ENCODE data around the gene KRT83.

KRT83 gene

DNA sequence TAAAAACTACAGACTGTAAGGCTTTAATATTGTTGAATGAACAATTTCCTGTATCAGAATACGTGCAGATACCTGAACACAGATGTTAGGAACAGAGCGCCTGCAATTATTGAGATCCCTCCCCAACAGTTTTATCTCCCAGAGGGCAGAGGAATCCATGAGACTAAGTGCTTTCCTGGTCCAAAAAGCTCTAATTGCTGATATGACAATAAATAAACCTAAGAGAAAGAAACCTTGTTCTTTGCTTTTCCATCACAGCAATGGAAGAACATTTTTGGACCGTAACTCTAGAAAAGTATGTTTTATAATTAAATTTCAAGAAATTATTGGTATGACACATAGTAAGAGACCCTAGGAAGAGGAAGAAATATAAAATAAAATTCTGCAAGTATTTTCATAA is 13.0 kb upstream of the KRT83 start:
- DNase-seq (ENCODE audit: low read depth): no peak
- TF ChIP-seq, protein P1, sequence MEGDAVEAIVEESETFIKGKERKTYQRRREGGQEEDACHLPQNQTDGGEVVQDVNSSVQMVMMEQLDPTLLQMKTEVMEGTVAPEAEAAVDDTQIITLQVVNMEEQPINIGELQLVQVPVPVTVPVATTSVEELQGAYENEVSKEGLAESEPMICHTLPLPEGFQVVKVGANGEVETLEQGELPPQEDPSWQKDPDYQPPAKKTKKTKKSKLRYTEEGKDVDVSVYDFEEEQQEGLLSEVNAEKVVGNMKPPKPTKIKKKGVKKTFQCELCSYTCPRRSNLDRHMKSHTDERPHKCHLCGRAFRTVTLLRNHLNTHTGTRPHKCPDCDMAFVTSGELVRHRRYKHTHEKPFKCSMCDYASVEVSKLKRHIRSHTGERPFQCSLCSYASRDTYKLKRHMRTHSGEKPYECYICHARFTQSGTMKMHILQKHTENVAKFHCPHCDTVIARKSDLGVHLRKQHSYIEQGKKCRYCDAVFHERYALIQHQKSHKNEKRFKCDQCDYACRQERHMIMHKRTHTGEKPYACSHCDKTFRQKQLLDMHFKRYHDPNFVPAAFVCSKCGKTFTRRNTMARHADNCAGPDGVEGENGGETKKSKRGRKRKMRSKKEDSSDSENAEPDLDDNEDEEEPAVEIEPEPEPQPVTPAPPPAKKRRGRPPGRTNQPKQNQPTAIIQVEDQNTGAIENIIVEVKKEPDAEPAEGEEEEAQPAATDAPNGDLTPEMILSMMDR (IDR thresholded peaks at IDR 0.05; ENCODE audit: low read depth, low read length, missing control alignments): no peak
- no peak overlapping the region for H3K4me3 ChIP-seq (ENCODE audit: low read depth, low read length)

- DNase-seq (ENCODE audit: low read depth): no peak
- TF ChIP-seq, protein P1 (IDR thresholded peaks at IDR 0.05; ENCODE audit: low read depth, low read length, missing control alignments): no peak
- no peak overlapping the region for H3K4me3 ChIP-seq (ENCODE audit: low read depth, low read length)
These were observed 12.1 kb upstream of the KRT83 start for GRCh38 chr12:52333321-52333720.

DNA sequence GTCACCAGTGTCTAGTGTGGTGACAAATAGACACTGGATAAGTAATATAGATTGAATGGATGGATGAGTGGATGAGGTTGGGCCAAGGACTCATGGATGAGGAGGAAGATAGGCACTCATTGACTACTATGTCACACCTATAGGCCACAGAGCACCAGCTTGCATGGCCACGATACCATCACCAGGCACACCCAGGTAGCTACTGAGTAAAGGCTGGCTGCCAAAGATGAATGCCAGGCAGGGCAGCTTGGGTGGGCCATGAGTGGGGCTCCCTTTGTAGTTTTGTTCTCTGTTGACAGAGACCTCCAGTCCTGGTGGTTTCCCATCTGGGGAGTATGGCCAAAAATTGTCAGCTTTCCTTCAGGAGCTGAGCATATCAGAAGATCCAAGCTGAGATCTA is 11.2 kb upstream of the KRT83 start:
- DNase-seq (ENCODE audit: low read depth): no peak
- TF ChIP-seq, protein P1 (IDR thresholded peaks at IDR 0.05; ENCODE audit: low read depth, low read length, missing control alignments): no peak
- H3K4me3 ChIP-seq (ENCODE audit: low read depth, low read length): no peak overlapping the region

DNA sequence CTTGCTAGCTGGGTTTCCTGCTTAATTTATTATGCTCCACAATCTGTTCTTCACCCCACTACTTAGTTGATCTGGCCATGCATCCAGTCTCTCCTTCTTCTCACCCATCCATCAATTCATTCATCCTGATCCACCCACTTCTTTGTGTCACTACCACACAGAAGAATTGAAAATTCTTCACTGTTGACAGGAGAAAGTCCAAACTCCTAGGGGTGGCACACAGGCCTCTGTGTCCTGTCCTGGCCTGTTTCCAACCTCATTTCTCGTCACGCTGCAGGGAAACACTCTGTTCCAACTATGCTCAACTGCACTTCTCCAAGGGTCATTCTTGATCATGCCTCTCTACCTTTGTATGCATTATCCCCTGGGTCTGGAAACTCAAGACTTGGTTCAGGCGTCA is 10.6 kb upstream of the KRT83 start:
- DNase-seq (ENCODE audit: low read depth): no peak
- TF ChIP-seq, protein P1 (IDR thresholded peaks at IDR 0.05; ENCODE audit: low read depth, low read length, missing control alignments): no peak

GRCh38 chr12:52331039-52331438 is 9.8 kb upstream of the KRT83 start:
- TF ChIP-seq, protein P1 (IDR thresholded peaks at IDR 0.05; ENCODE audit: low read depth, low read length, missing control alignments): no peak
- no peak overlapping the region for H3K4me3 ChIP-seq (ENCODE audit: low read depth, low read length)
- DNase-seq (ENCODE audit: low read depth): no peak

More for the DNA sequence above, 10.6 kb upstream of the KRT83 start:
- no peak overlapping the region for H3K4me3 ChIP-seq (ENCODE audit: low read depth, low read length)

GRCh38 chr12:52327830-52328500 is 6.8 kb upstream of the KRT83 start:
- no peak for DNase-seq (ENCODE audit: low read depth)
- TF ChIP-seq, protein P1 (IDR thresholded peaks at IDR 0.05; ENCODE audit: low read depth, low read length, missing control alignments): no peak
- H3K4me3 ChIP-seq (ENCODE audit: low read depth, low read length): no peak overlapping the region
